A549 (cell line): ENCODE measurements around the gene DDN. TPM values are rescaled to one million over a fixed set of nuclear protein-coding genes. Genes with fewer than 3 reads are reported as not detected.

Source experiments
- ATAC-seq, 2 experiments: fragments of 200-7000 bp in 1 of 2; fragments of >200 bp in 1 of 2; cut with Nextera tagmentation in 1 of 2; cut with Tn5 transposase in 1 of 2; 3 replicates each; pipeline versions ENCODE4 v1.8.0 to v1.9.1; 2018 to 2020; ENCODE audit warnings: mild to moderate bottlenecking in 1 of 2, moderate library complexity in 1 of 2
- CTCF ChIA-PET: fragments of 300-600 bp; sonication (Branson Sonifier 250); formaldehyde crosslinking; extraction: SDS; loops from one replicate; lab custom pipeline; 2021; ENCODE audit warnings: antibody characterized with exemption, inconsistent platforms; lab: Yijun Ruan, JAX
- POLR2A ChIA-PET: fragments of 350-600 bp; formaldehyde crosslinking; extraction: SDS; loops from one replicate; lab custom pipeline; 2021; ENCODE audit warnings: antibody characterized with exemption, inconsistent platforms; lab: Yijun Ruan, JAX
- DNase-seq, 2 experiments: peaks; one replicate each; pipeline versions ENCODE4 v3.0.0 to v3.0.0-alpha.2; 2011 to 2016; ENCODE audit warnings: low read depth in 1 of 2, low spot score in 1 of 2
- FAIRE-seq: peaks from 2 replicates; lab custom pipeline; 2011; peaks lifted over from hg19 to GRCh38; lab: Jason Lieb, UNC
- H3K27ac ChIP-seq, 2 experiments: fragments of >200 bp; sonication (Bioruptor Twin); formaldehyde crosslinking; 3 replicates each; pipeline ENCODE4 v1.5.1; 2016 to 2017
- H3K4me1 ChIP-seq: fragments of >200 bp; sonication (Bioruptor Twin); formaldehyde crosslinking; 3 replicates; pipeline ENCODE4 v1.6.1; 2016
- H3K4me2 ChIP-seq: fragments of >200 bp; sonication (Bioruptor Twin); formaldehyde crosslinking; 3 replicates; pipeline ENCODE4 v1.6.1; 2016
- H3K4me3 ChIP-seq: fragments of >200 bp; sonication (Bioruptor Twin); formaldehyde crosslinking; 3 replicates; pipeline ENCODE4 v1.5.1; 2016
- H3K9me3 ChIP-seq: fragments of >200 bp; sonication (Bioruptor Twin); formaldehyde crosslinking; 3 replicates; pipeline ENCODE4 v1.6.1; 2016
- CBX8 ChIP-seq: fragments of 200-600 bp; sonication (generic); IDR thresholded peaks from 2 replicates; pipeline ENCODE4 v1.6.1; 2016
- EP300 ChIP-seq, 2 experiments: fragments of >200 bp; sonication (Bioruptor Twin); formaldehyde crosslinking; IDR thresholded peaks; 2 replicates in 1 of 2; 3 replicates in 1 of 2; pipeline ENCODE4 v1.6.1; 2016 to 2017
- ESRRA ChIP-seq: fragments of 150-350 bp; IDR thresholded peaks from 2 replicates; pipeline ENCODE4 v1.6.1; 2014; ENCODE audit warnings: mild to moderate bottlenecking, low read length, borderline replicate concordance
- FOXS1 ChIP-seq: fragments of 250-450 bp; sonication (Bioruptor Pico); IDR thresholded peaks from 2 replicates; pipeline ENCODE4 v1.5.0; 2020; ENCODE audit warnings: mild to moderate bottlenecking, moderate library complexity
- GATA3 ChIP-seq: IDR thresholded peaks from 2 replicates; pipeline ENCODE4 v1.6.1; 2012; ENCODE audit warnings: borderline replicate concordance
- HEYL ChIP-seq: fragments of 250-450 bp; sonication (Bioruptor Pico); IDR thresholded peaks from 2 replicates; pipeline ENCODE4 v1.8.0; 2021; ENCODE audit warnings: mild to moderate bottlenecking, moderate library complexity
- MAZ ChIP-seq: fragments of 150-350 bp; IDR thresholded peaks from 2 replicates; pipeline ENCODE4 v1.6.1; 2014; ENCODE audit warnings: antibody characterized with exemption, low read depth, low read length, borderline replicate concordance
- MYC ChIP-seq: IDR thresholded peaks from 2 replicates; pipeline ENCODE4 v1.6.1; 2012; ENCODE audit warnings: mild to moderate bottlenecking, inconsistent platforms, low read length, improper control_type of control experiment, borderline replicate concordance
- NFE2L2 ChIP-seq: fragments of 150-350 bp; conservative IDR thresholded peaks from 2 replicates; pipeline ENCODE4 v1.6.1; 2014; ENCODE audit warnings: low read length
- NPAS2 ChIP-seq: fragments of 250-450 bp; sonication (Bioruptor Pico); IDR thresholded peaks from 2 replicates; pipeline ENCODE4 v1.8.0; 2022; ENCODE audit warnings: mild to moderate bottlenecking, moderate library complexity, borderline replicate concordance
- NR3C1 ChIP-seq: fragments of >200 bp; sonication (Bioruptor Twin); formaldehyde crosslinking; IDR thresholded peaks from 3 replicates; pipeline ENCODE4 v1.6.1; 2017
- POLR2AphosphoS2 ChIP-seq: conservative IDR thresholded peaks from 2 replicates; pipeline ENCODE4 v1.6.1; 2012; ENCODE audit warnings: low read length, improper control_type of control experiment, inconsistent platforms
- RAD21 ChIP-seq, 2 experiments: fragments of >200 bp in 1 of 2; sonication (Bioruptor Twin) in 1 of 2; formaldehyde crosslinking in 1 of 2; IDR thresholded peaks in 1 of 2; conservative IDR thresholded peaks in 1 of 2; 2 replicates in 1 of 2; 3 replicates in 1 of 2; pipeline ENCODE4 v1.6.1; 2012 to 2018; ENCODE audit warnings: inconsistent platforms in 1 of 2
- RFX5 ChIP-seq: fragments of 450-650 bp; IDR thresholded peaks from 2 replicates; pipeline ENCODE4 v1.7.1; 2014; ENCODE audit warnings: antibody characterized with exemption, mild to moderate bottlenecking, moderate library complexity
- SREBF2 ChIP-seq: fragments of 450-650 bp; IDR thresholded peaks from 2 replicates; pipeline ENCODE4 v1.6.1; 2014; ENCODE audit warnings: mild to moderate bottlenecking, moderate library complexity
- TP53 ChIP-seq: fragments of 250-450 bp; sonication (Bioruptor Pico); IDR thresholded peaks from 2 replicates; pipeline ENCODE4 v1.5.0; 2021; ENCODE audit warnings: mild to moderate bottlenecking, moderate library complexity
- ZC3H11A ChIP-seq: fragments of 450-650 bp; IDR thresholded peaks from 2 replicates; pipeline ENCODE4 v1.6.1; 2014; ENCODE audit warnings: antibody characterized with exemption, mild to moderate bottlenecking
- ZFP36 ChIP-seq: fragments of 450-650 bp; IDR thresholded peaks from 2 replicates; pipeline ENCODE4 v1.6.1; 2014; ENCODE audit warnings: borderline replicate concordance; ENCODE audit not compliant: partially characterized antibody
- ZNF302 ChIP-seq: fragments of 250-450 bp; sonication (Bioruptor Pico); IDR thresholded peaks from 2 replicates; pipeline ENCODE4 v1.9.0; 2021; ENCODE audit warnings: inconsistent platforms, mild to moderate bottlenecking, moderate library complexity
- ZSCAN20 ChIP-seq: fragments of 250-450 bp; sonication (Bioruptor Pico); IDR thresholded peaks from 2 replicates; pipeline ENCODE4 v1.8.0; 2022; ENCODE audit warnings: mild to moderate bottlenecking, moderate library complexity
- WGBS: methylation state at CpG from one replicate; pipeline ENCODE4 v1.1.6; 2017; ENCODE audit errors: missing lambda C conversion rate; 5-methylcytosine and 5-hydroxymethylcytosine counted together
- polyA plus RNA-seq, 4 experiments: library from polyadenylated mRNA; depleted of rRNA in 3 of 4; stranded (reverse); fragments of >200 nt; fragmentation: RNase III in 1 of 4; extraction: RNeasy Plus Mini Kit Qiagen cat#74134 plus additional on column Dnase treatment in 1 of 4; gene quantifications; 2 replicates in 3 of 4; 3 replicates in 1 of 4; pipeline ENCODE4 v1.2.3, GENCODE V29; 2011 to 2017
- TF ChIP-seq, protein P1 (sequence below): fragments of 200-600 bp; sonication (generic); IDR thresholded peaks from 2 replicates; pipeline ENCODE4 v1.6.1; 2016; ENCODE audit warnings: antibody characterized with exemption, mild to moderate bottlenecking, moderate library complexity
- TF ChIP-seq, protein P2 (sequence below): fragments of 250-450 bp; sonication (Bioruptor Pico); IDR thresholded peaks from 2 replicates; pipeline ENCODE4 v1.5.0; 2021; ENCODE audit warnings: mild to moderate bottlenecking, moderate library complexity, borderline replicate concordance
- TF ChIP-seq, protein P3 (sequence below): fragments of >200 bp; sonication (Bioruptor Twin); formaldehyde crosslinking; IDR thresholded peaks from 2 replicates; pipeline ENCODE4 v1.6.1; 2016
- TF ChIP-seq, protein P4 (sequence below): fragments of 250-450 bp; sonication (Bioruptor Pico); IDR thresholded peaks from 2 replicates; pipeline ENCODE4 v1.5.0; 2020; ENCODE audit warnings: low read depth, mild to moderate bottlenecking, moderate library complexity
- TF ChIP-seq, protein P5 (sequence below): IDR thresholded peaks from 2 replicates; pipeline ENCODE4 v1.6.1; 2012

DDN gene
- polyA plus RNA-seq, 2 of the 4 experiments (the other 2 are of a cell fraction), result 0.12 to 0.50 TPM

DNA sequence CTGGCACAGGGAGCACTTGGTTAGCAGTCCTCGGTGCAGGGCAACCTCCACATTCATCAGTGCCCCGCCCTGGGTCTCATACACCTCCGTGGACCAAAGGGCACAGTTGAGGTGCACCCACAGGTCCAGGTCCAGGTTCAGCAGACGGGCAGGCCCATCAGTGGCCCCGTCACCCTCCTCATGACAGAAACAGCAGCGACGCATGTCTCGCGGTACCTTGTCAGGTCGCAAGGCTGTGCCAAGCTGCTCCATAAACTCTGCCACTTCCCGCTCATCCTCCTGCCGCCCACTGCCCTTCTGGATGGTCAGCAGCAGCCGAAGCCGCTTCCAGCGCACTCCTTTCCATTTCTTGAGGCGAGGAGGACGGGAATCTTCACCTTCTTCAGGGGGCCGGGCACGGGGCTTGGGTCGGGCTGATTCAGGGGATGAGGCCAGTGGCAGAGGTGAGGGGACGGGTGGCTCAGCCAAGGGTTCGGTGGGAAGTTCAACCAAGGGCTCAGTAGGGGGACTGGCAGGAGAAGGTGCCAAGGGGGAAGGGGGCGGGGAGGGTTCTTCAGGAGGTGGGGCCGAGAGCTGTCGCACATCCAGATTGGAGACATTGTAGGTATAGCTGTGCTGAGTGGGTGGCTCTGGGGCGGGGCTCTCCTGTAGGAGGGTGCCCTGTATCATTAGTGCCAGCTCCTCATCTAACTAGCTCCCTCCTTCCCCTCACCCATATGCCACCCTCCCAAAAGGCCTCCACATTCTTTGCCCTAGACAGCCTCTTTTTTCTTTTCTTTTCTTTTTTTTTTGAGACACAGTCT lies 27.7 kb upstream of the DDN start:
- 95% methylated on average over 25 of the region's 26 CpGs for WGBS
- ATAC-seq, result 0 out of 6 replicates have a peak, but pooled peaks of 1 of the 2 experiments have one; percentile 6
- H3K4me3 ChIP-seq, result no peak overlapping the region
- H3K4me2 ChIP-seq, result no peak overlapping the region
- no peaks in the 10 kb centered on the region for H3K4me1 ChIP-seq
- TF ChIP-seq ZC3H11A, result no peak
- no peak for TF ChIP-seq SREBF2
- no peak for TF ChIP-seq NR3C1
- TF ChIP-seq, protein P1, sequence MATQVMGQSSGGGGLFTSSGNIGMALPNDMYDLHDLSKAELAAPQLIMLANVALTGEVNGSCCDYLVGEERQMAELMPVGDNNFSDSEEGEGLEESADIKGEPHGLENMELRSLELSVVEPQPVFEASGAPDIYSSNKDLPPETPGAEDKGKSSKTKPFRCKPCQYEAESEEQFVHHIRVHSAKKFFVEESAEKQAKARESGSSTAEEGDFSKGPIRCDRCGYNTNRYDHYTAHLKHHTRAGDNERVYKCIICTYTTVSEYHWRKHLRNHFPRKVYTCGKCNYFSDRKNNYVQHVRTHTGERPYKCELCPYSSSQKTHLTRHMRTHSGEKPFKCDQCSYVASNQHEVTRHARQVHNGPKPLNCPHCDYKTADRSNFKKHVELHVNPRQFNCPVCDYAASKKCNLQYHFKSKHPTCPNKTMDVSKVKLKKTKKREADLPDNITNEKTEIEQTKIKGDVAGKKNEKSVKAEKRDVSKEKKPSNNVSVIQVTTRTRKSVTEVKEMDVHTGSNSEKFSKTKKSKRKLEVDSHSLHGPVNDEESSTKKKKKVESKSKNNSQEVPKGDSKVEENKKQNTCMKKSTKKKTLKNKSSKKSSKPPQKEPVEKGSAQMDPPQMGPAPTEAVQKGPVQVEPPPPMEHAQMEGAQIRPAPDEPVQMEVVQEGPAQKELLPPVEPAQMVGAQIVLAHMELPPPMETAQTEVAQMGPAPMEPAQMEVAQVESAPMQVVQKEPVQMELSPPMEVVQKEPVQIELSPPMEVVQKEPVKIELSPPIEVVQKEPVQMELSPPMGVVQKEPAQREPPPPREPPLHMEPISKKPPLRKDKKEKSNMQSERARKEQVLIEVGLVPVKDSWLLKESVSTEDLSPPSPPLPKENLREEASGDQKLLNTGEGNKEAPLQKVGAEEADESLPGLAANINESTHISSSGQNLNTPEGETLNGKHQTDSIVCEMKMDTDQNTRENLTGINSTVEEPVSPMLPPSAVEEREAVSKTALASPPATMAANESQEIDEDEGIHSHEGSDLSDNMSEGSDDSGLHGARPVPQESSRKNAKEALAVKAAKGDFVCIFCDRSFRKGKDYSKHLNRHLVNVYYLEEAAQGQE, result no peak
- no peak for TF ChIP-seq RAD21 (conservative IDR thresholded peaks at IDR 0.05 in 1 of 2, IDR thresholded peaks at IDR 0.05 in 1 of 2)
- TF ChIP-seq, protein P2, sequence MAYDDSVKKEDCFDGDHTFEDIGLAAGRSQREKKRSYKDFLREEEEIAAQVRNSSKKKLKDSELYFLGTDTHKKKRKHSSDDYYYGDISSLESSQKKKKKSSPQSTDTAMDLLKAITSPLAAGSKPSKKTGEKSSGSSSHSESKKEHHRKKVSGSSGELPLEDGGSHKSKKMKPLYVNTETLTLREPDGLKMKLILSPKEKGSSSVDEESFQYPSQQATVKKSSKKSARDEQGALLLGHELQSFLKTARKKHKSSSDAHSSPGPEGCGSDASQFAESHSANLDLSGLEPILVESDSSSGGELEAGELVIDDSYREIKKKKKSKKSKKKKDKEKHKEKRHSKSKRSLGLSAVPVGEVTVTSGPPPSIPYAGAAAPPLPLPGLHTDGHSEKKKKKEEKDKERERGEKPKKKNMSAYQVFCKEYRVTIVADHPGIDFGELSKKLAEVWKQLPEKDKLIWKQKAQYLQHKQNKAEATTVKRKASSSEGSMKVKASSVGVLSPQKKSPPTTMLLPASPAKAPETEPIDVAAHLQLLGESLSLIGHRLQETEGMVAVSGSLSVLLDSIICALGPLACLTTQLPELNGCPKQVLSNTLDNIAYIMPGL (CRISPR knock-in tag), result no peak
- no peak for TF ChIP-seq ZNF302 (CRISPR knock-in tag)
- no peak for TF ChIP-seq NPAS2 (CRISPR knock-in tag)
- no peak for TF ChIP-seq RFX5
- no peak for TF ChIP-seq POLR2AphosphoS2
- no peaks in the 10 kb centered on the region for H3K9me3 ChIP-seq
- DNase-seq, result no peak
- CTCF ChIA-PET, result interaction anchor here (1.0 to 1.8 kb wide), 4 partner anchors 9 to 88 kb away, joined by 3 to 9 read pairs (median 4); partner anchors contain the start of gene PRKAG1
- POLR2A ChIA-PET, result no interaction called here
- FAIRE-seq, result no peak
- no peak overlapping the region for H3K27ac ChIP-seq

DNA sequence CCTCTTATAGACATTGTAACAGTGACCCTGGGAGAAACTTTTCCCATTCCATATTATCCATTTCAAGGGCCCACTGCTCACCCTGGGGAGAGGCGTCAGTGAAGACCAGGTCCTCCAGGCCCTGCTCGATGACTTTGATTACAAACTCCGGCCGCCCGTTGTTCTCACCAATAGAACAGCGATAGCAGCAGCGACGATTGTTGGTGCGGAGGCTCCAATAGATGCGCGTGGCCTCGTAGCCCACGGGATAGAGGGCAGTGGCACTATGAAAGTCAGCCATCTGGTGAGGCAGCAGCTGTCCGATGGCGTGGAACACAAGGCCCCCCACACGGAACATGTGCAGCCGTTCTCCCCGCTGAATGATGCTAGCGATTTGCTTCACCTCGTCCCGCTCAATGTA lies 26.9 kb upstream of the DDN start:
- DNase-seq, result no peak
- Histone ChIP-seq H3K4me1 (no peaks in the 10 kb centered on the region), H3K9me3 (no peaks in the 10 kb centered on the region), H3K27ac (no peak overlapping the region), H3K4me3 (no peak overlapping the region), H3K4me2 (no peak overlapping the region)
- TF ChIP-seq FOXS1 (CRISPR knock-in tag) (no peak), TP53 (CRISPR knock-in tag) (no peak), MYC (no peak), CBX8 (no peak), ESRRA (no peak)
- CTCF ChIA-PET, result interaction anchor here (0.7 to 1.8 kb wide), 5 partner anchors 8 to 87 kb away, joined by 3 to 9 read pairs (median 4); partner anchors contain the start of gene PRKAG1
- WGBS, result 94% methylated on average over 21 of the region's 21 CpGs
- no peak for ATAC-seq
- POLR2A ChIA-PET, result no interaction called here
- FAIRE-seq, result no peak

DNA sequence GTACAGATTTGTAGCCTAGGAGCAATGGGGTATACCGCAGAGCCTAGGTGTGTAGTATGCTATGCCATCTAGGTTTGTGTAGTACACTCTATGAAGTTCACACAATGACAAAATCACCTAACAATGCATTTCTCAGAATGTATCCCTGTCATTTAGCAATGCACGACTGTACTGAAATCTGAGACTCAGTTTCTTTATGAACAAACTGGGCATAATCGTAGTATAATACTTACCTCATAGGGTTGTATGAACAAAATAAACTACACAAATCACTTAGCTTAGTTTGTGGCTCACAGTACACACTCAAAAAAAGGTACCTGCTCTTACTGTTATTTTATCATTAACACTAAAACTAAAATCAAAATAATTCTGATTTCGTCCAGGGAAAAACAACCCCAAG lies 26.3 kb upstream of the DDN start:
- ChIA-PET POLR2A (no interaction called here), CTCF (interaction anchor here (0.7 to 1.8 kb wide), 4 partner anchors 12 to 86 kb away, joined by 3 to 9 read pairs (median 4); no protein-coding TSS in a partner anchor)
- no peaks in the 10 kb centered on the region for H3K9me3 ChIP-seq
- FAIRE-seq, result no peak
- no peak for DNase-seq
- no peak overlapping the region for H3K4me3 ChIP-seq
- H3K4me1 ChIP-seq, result no peaks in the 10 kb centered on the region; the same call in 2 of the 3 replicates
- 88% methylated on average over 4 of the region's 4 CpGs for WGBS
- no peak for TF ChIP-seq ZNF302 (CRISPR knock-in tag)
- TF ChIP-seq ZSCAN20 (CRISPR knock-in tag), result no peak
- no peak for TF ChIP-seq MAZ
- TF ChIP-seq GATA3, result no peak
- no peak for TF ChIP-seq NR3C1
- TF ChIP-seq, protein P3, sequence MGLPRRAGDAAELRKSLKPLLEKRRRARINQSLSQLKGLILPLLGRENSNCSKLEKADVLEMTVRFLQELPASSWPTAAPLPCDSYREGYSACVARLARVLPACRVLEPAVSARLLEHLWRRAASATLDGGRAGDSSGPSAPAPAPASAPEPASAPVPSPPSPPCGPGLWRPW, result no peak
- TF ChIP-seq NFE2L2, result no peak
- no peak for TF ChIP-seq HEYL (CRISPR knock-in tag)
- no peak for TF ChIP-seq EP300 (IDR thresholded peaks at IDR 0.05)
- TF ChIP-seq, protein P4, sequence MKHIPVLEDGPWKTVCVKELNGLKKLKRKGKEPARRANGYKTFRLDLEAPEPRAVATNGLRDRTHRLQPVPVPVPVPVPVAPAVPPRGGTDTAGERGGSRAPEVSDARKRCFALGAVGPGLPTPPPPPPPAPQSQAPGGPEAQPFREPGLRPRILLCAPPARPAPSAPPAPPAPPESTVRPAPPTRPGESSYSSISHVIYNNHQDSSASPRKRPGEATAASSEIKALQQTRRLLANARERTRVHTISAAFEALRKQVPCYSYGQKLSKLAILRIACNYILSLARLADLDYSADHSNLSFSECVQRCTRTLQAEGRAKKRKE, result no peak
- TF ChIP-seq, protein P5, sequence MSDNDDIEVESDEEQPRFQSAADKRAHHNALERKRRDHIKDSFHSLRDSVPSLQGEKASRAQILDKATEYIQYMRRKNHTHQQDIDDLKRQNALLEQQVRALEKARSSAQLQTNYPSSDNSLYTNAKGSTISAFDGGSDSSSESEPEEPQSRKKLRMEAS, result no peak
- TF ChIP-seq ZFP36, result no peak
- H3K27ac ChIP-seq, result no peak overlapping the region
- no peak for ATAC-seq
- no peak overlapping the region for H3K4me2 ChIP-seq
